Endometrium (tissue), 2 donors: ENCODE results near the gene ZDHHC12.

Experiments used
- FAIRE-seq: peaks from 2 replicates; lab custom pipeline; 2012; peaks lifted over from hg19 to GRCh38; lab: Jason Lieb, UNC
- donor health status: control.
- donor health status: control.

ZDHHC12 gene, protein sequence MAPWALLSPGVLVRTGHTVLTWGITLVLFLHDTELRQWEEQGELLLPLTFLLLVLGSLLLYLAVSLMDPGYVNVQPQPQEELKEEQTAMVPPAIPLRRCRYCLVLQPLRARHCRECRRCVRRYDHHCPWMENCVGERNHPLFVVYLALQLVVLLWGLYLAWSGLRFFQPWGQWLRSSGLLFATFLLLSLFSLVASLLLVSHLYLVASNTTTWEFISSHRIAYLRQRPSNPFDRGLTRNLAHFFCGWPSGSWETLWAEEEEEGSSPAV

DNA sequence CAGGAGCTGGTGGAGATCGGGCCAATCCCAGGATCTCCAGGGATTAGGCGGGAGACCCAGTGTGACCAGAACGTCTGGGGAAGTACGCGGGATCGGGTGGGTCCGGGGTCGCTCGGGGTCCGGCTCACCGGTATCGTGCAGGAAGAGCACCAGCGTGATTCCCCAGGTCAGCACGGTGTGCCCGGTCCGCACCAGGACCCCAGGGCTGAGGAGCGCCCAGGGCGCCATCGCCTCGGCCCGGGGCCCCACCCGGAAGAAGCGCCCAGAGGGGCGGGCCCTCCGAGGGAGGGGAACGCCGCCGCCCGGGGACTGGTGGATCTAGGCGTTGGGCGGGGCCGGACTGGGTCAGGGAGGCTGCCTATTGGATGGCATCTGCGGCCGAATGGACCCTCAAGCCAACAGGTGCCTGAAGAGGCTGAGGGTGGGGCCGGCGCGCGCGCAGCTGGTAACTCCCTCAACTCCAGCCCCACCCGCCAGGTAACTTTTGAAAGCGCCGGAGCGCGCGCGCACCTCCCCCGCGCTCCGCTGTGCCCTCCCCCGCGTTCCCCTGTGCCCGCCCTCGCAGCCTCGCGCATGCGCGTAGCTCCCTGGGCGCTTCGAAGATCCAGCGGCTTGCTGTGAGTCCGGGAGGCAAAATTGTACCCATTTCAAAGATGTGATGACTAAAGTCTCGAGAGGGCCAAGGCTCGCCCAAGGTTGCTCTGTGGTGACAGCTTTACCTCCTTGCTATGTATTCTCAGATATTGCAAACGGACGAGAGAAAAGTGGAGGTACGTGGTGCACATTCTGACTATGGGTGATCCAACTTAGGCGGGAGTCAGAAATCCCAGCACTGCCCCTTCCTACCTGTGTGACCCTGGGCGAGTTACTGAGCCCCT, at the start of gene ZDHHC12:
Gene ZDHHC12 (minus strand): TSS at position 262 of the 878 bp plus-strand sequence. CDS start 34 bp downstream, at position 228.
- FAIRE-seq, result no peak

DNA sequence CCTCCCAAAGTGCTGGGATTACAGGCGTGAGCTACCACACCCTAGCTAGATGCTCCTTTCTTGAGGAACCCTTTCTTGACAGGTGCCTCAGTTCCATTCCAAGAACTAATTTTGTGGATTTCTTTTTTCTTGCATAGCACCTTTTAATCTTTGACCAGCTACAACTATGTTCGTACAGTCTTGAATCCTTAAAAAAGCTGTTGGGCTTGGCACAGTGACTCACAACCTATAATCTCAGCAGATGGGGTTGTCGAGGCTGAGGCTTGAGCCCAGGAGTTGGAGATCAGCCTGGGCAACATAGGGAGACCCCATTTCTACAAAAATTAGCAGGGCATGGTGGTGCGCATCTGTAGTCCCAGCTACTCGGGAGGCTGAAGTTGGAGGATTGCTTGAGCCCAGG, 49.1 kb upstream of the ZDHHC12 start:
- FAIRE-seq, result no peak

DNA sequence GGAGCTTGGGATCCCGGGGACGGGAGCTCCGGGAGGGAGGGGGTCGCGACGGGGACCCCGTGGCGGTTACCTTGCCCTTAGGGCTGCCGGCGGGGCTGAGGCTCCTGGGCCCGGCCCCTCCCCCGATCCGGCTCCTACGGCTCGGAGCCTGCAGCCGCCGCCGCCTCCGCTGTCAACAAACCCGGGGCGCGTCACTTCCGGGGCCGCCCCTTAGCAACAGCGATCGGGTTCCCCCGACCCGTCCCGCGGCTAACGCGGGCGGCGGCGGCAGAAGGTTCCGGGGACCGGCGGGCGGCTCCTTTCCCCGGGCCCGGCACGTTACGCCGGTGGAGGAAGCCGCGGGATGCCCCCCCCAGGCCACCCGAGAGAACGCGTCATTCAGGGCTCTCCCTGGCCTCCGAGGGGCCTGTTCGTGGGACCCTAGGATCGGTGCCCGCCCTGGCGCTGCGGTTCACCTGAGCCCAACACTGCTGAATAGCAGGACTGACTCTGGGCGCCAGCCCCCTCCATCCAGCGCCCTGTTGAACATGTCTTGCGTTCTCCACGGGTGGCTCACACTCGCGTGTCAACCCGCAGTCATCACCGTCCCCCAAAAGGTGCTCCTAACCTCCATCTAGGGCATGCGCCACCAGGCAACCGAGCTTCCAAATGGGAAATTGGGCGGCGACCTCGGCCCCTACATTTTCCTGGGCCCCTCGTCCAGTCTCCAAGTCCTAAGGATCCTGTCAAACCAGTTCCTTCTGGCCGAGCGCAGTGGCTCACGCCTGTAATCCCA, 48.0 kb upstream of the ZDHHC12 start, which contains the start of gene ZER1:
Gene ZER1 (minus strand): TSS at position 183 of the 775 bp plus-strand sequence. CDS start 16,362 bp downstream, outside the sequence.
- no peak for FAIRE-seq

DNA sequence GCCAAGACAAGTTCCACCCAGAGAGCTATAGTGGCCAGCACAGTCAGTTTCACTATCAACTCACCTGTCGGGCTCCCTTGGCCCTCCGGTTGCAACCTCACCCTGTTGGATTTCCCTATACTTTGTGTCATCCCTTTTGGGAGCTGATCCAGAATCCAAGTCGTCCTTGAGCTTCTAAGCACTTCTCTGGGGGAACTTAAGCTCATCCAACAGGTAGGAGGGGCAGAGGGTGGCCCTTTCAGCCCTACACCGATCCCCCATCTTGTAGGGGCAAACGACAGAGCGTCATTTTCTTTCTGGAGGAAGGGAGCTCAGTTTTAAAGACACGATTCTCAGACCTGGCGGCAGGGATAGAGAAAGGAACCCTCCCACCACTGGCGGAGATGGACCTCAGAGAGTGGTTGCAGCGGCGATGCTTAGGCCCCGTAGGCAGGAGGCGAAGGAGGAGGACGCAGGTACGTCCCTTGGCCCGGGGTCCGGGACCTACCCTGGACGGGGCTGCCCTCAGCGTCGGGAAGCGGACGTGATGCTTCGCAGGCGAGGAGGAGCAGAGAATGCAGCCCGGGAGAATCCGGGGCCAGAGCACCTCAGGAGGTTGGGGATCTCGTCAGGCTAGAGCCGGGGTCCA, 47.3 kb upstream of the ZDHHC12 start:
- no peak for FAIRE-seq

DNA sequence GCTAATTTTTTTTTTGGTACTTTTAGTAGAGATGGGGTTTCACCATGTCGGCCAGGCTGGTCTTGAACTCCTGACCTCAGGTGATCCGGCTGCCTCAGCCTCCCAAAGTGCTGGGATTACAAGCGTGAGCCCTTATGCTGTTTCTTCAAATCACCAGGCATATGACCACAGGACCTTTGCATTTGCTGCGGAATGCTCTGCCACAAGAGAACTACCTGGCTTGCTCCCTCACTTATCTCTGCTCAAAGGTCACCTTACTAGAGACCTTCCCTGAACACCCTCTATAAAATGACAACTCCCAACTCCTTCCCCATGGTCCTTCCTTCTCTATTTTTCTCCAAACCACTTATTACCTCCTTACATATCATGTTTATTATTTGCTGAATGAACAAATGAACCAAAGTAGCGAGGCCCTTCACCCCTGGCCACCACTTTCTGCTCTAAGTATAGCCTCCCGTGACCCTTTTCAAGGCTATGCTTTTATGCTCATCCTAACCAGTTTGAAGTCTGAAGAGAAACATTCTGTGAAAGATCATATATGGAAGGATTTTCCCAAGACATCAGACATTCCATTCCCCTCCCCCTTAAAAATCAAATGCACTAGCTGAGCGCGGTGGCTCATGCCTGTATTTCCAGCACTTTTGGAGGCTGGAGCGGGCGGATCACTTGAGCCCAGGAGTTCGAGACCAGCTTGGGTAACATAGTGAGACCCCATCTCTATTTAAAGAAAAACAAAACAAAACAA, 46.5 kb upstream of the ZDHHC12 start:
- no peak for FAIRE-seq

DNA sequence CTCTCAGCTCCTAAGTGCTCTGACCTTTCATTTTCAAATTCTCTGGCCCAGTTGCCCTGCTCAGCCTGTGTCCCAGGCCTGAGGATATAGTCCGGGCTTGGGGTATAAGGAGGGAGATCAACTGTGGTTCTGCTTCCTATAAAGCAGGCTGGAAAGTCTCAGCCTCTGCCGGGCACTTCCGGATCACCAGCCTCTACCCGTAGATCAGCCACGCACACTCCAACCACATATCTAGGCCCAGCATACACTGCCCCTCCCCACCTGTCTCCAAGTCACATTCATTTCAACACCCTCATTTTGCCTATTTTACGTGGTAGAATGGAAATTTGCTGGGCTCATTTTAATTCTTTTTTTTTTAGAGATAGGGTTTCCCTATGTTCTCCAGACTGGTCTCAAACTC, 44.7 kb upstream of the ZDHHC12 start:
- no peak for FAIRE-seq

DNA sequence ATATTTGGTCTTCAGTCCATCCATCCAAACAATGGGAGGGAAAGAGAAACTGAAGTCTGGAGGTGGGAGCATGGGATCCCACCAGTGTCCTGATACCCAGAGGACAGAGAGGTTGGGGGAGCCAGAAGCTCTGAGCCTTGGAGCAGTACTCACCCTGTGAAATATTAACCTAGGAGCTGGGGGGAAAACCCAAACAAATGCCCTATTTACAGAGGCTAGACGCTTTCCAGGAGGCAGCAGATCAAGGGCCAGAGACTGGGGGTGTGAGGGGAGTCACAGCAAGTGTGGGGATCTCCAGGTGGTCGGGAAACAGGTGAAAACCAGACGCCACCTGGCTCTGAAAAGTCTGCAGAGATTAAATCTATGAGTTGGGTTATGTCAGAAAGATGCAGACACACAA, 41.6 kb upstream of the ZDHHC12 start:
- no peak for FAIRE-seq

DNA sequence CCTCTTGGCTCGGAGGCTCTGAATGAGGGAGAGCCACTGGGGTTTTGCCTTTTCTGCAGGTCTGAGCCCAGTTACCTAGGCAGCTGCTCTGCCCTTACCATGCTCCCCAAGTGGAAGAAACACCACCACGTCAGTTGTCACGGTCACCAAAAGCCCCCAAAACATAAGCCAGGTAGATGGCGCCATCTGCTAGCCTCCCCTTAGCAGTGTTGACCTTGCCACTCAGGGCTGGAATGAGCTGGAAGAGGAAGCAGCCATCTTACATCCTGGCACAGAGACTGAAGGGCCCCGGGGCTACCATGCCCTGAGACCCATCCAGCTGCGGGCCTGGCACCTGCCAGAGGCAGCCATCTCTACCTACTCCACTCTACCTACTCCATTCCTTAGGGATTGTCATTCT, 40.4 kb upstream of the ZDHHC12 start:
- FAIRE-seq, result no peak

DNA sequence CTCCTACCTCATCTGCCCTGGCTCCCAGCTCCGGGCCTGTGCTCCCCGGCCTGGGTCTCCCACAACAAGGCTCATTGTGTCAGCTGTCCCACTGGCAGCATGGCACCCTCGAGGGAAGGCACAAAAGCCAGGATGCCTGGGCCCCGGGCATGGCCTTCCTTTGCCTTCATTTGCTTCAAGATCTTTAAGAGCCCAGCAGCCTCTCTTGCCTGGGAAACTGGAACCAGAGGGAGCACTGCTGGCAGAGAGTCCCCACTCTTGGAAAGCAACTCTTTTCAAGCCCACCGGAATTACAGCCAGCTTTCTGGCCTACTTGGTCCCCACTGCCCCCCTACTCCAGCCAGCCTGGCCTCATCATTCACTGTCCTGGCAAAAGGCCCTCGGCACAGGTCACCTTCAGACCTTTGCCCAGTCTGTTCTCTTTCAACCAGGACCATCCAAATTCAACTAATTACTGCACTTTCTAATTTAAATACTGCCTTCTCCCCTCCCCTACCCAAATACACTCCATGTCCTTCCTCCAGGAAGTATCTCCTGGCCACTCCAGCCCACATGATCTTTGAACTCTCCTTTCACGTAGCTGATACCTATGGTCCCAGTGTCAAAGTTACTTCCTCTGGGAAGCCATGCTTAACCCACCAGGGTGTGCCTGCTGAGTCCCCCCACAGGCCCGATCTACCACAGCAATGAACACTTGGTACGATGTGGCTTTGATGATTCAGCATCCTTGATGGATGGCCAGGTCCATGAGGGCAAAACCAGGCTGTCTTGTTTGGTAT, 38.9 kb upstream of the ZDHHC12 start:
- FAIRE-seq, result no peak

DNA sequence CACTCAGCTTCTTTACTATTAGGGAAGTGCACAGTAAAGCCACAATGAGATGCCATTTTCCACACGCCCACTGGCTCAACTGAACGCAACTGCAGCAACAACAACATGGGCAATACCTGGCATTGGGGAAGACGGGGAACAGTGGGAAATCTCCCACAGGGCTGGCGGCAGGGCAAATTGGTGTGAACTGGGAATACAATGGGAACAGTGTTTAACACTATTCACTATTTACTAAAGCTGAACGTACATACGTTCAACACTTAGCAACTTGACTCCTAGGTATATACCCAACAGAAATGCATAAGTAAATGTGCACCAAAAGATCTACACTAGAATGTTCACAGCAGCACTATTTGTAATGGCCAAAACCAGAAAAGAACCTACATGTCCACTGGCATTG, 33.7 kb upstream of the ZDHHC12 start:
- no peak for FAIRE-seq

DNA sequence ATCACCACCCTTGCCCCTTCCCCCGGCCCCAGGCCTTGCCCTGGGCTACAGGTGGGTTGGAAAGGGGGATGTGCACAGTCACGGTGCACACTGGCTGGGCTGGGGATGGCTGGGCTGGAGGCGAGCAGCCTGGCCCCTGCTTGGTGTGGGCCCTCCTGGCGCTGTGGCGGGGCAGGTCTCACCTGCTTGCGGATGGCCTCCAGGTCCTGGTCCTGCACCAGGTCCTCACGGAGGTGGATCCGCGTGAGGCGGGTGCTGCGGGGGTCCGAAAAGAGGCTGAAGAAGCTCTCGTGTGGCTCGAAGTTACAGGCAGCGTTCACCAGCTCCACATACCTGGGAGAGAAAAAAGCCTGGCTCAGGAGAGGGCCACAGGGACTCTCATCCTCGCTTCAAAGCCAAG, 29.7 kb upstream of the ZDHHC12 start:
- FAIRE-seq, result no peak

DNA sequence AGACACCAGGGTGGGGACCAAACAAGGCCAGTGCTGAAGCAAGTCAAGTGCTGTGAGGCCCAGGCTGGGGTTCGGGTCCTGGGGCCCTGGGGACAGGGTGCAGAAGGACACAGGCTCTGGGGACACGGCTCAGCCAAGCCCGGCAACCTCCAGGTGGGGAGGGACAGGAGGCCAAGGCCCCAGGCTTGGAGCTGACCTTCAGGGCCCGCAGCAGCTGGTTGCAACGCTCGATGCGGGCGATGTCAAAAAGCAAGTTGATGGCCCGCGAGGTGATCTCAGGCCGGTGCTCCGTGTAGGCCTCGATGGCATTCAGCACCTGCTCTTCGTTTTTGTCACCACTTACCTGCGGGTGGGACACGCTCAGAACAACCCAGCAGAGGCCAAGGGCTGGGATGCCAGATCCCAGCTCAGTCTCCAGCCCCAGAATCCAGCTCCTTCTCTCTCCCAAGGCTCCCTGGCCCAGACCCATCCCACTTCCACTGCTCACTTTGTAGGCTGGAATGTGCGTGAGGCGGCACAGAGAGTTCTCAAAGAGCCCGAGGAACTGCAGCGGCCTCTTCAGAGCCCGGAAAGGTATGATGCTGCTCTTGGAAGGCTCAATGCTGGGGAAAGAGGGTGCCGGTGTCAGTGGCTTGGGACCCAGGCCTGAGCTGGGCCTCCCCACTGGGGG, 27.1 kb upstream of the ZDHHC12 start:
- no peak for FAIRE-seq

DNA sequence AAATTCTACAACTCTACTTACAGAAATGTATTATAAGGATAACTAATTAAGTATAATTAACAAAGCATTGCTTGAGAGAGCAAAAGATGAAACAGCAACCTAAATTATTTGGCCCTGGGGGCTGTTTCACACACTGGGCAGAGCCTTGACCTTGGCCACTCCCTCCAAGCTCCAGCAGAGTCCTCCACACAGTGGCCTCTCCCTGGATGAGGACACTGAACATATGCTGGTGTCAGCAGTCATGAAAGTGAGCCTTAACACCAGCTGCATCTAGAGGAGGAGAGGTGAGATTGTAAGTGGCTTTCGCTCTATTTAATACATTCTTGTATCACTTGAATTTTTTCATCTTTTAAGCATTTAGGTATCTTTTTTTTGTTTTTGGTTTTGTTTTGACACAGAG, 23.3 kb upstream of the ZDHHC12 start:
- FAIRE-seq, result no peak

DNA sequence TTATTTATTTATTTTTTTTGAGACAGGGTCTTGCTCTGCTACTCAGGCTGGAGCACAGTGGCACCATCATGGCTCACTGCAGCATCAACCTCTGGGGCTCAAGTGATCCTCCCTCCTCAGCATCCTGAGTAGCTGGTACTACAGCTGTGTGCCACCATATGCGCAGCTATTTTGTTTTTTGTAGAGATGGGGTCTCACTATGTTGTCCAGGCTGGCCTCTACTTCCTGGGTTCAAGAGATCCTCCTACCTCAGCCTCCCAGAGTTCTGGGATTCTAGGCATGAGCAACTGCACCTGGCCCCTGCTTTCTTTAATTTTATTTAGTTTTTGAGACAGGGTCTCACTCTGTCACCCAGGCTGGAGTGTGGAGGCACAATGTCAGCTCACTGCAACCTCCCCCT, 19.5 kb upstream of the ZDHHC12 start:
- no peak for FAIRE-seq

DNA sequence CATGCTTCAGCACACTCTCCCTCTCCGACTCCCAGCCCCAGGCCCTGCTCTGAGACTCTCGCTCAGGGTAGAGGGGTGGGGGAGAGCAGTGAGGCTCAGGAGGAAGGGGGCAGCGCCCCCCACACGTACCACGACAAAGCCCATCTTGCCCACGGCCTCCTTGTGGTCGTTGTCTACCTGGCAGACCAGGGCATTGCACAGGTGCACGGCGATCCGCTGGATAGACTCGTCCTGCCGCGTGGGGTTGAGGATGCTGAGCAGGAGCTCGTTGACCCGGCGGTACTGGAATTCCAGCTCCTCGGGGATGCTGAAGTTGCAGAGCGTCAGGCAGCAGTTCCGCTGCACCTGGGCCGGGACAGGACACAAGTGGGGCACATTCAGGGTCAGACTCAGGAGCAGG, 18.5 kb upstream of the ZDHHC12 start:
- FAIRE-seq, result no peak

DNA sequence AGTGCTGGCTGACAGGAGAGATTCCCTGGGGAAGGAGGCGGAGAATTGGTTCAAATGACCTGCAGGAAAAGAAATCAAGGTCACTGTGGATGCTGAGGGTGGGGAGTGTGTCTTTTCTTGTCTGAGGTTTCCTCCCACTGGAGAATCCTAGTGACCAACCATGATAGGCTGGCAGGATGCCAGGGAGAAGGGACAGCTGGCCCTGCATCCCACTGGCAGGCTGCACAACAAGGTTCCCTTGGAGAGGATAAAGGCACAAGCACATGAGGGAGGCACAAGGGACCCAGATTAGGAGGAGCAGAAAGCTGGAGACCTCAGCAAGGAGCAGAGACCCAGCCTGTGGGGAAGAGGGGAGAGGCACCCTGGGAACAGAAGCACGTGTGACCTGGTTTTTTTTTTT, 11.4 kb upstream of the ZDHHC12 start:
- no peak for FAIRE-seq

DNA sequence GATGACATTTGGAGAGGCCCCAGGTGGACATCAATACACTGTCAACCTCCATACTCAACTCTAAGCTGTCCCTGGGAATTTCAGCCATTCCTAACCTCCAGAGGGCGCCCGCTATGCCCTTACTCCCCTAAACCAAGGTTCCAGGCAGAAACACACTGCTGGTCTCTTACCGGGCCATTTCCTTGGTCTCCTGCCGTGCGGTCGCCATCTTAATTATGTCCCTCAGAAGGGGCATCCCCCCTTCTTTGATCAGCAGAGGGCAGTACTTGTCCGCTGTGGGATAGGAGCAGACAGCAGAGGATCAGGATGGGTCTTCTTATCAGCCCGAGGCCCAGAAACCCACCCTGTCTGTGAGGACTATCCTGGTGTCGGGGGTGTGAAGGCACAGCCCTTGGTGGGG, 9.3 kb upstream of the ZDHHC12 start:
- FAIRE-seq, result no peak

DNA sequence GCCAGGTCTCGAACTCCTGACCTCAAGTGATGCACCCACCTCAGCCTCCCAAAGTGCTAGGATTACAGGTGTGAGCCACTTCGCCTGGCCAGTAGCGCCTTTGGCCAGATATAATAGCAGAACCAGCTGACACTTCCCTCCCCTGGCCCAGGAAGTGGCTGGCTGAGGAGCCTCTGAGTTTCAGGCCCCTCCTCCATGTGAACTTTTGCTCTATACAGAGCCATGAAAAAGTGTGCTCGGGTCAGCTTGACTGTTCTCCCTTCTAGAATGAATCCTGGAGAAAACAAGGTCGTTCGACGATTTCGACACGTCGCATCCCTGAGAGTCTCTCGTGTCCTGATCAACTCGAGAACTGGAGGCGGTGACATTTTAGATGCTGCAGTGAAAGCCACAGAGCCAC, 8.6 kb upstream of the ZDHHC12 start:
- FAIRE-seq, result no peak

DNA sequence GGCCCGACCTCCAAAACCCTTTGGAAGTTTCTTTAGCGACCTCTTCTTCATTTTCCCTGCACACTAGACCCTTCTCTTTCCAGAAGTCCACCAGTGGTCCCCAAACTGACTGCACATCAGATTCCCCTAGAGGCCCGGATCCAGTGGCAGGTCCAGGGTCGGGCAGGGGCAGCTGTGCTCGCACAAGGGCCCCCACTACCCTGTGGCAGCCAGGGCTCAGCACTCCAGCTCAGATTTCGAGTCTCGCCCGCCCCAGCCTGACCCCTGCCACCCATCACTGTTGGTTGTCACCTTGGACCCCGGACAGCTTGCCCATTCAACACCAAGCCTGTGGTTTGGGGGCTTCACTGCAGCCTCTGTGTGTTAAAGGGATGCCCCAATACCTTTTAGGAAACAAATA, 7.8 kb upstream of the ZDHHC12 start:
- no peak for FAIRE-seq

DNA sequence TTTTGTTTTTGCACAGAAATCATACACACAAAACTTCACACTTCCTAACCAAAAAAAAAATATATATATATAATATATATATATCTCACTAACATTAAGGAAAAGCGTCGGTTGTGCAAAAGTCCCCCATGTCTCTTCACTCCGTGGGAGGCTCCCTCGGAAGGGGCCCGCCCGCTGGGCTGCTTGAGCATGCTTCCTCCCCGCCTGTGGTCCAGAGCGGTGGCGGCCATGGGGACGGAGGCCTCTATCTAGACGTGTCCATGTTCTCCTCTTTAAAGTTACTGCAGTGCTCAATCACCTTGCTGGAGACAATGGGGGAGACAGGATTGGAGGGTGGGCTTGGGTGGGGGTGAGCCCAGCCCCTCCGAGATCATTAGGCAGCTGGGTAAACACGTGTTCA, 7.2 kb upstream of the ZDHHC12 start:
- FAIRE-seq, result no peak
